VCaP (cell line): Measurements from ENCODE around the gene LGALSL.

Experiments used
- H3K27ac ChIP-seq: fragments of 450-650 bp; 2 replicates; pipeline ENCODE4 v1.5.1; 2017
- TF ChIP-seq, protein P1 (sequence below): fragments of 450-650 bp; conservative IDR thresholded peaks from 2 replicates; pipeline ENCODE4 v1.5.1; 2017; ENCODE audit warnings: mild to moderate bottlenecking, moderate library complexity

LGALSL gene

DNA sequence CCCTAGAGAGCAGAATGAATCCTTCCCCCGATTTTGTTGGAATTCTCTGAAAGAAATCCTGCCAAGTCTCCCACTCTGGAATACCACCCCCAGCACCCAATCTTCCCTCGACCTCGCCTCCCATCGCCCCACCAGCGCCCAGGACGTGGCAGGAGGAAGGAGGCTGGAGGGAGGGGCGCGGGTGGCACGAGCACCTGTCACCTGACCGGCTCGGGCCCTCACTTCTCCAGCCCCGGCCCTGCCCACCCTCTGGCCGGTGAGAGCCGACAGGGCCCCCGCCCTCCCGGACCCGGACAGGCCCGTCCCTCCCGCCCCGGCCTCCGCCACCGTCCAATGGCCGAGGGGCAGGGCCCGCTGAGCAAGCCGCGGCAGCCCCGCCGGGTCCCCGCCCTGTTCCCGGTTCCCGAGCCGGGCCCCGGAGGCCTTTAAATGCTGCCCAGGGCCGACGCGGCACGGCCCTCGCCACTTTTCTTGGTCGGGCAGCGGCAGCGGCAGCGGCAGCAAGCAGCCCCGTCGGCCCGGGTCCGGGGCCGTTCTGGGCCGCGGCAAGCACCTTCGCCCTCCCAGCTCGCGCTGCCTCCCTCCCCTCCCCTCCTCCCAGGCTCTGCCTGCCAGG, at the start of gene LGALSL:
TSS of gene LGALSL (plus strand) at position 393 of the 616 bp plus-strand sequence. CDS start 384 bp downstream, outside the sequence.
- peak within 1 kb of the TSS; percentile 96 for H3K27ac ChIP-seq

DNA sequence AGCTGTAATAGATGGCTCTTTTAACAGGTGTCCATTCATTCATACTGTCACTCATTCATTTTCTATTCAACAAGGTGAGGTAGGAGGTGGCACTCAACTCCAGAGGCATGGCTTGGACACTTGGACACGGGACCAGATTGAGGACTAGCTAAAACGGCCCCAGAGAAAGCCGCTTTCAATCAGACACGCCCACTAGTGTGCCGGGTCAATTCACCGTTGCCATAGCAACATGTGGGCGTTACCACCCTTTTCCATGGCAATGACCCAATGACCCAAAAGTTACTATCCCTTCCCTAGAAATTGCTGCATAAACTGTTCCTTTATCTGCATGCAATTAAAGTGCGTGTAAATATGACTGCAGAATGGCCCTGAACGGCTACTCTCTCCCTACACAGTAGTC, 49.2 kb upstream of the LGALSL start:
- peak overlapping the region; percentile 94 for H3K27ac ChIP-seq
- TF ChIP-seq, protein P1, sequence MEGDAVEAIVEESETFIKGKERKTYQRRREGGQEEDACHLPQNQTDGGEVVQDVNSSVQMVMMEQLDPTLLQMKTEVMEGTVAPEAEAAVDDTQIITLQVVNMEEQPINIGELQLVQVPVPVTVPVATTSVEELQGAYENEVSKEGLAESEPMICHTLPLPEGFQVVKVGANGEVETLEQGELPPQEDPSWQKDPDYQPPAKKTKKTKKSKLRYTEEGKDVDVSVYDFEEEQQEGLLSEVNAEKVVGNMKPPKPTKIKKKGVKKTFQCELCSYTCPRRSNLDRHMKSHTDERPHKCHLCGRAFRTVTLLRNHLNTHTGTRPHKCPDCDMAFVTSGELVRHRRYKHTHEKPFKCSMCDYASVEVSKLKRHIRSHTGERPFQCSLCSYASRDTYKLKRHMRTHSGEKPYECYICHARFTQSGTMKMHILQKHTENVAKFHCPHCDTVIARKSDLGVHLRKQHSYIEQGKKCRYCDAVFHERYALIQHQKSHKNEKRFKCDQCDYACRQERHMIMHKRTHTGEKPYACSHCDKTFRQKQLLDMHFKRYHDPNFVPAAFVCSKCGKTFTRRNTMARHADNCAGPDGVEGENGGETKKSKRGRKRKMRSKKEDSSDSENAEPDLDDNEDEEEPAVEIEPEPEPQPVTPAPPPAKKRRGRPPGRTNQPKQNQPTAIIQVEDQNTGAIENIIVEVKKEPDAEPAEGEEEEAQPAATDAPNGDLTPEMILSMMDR = no peak

More for the DNA sequence above, at the start of gene LGALSL:
- TF ChIP-seq, protein P1 = no peak

DNA sequence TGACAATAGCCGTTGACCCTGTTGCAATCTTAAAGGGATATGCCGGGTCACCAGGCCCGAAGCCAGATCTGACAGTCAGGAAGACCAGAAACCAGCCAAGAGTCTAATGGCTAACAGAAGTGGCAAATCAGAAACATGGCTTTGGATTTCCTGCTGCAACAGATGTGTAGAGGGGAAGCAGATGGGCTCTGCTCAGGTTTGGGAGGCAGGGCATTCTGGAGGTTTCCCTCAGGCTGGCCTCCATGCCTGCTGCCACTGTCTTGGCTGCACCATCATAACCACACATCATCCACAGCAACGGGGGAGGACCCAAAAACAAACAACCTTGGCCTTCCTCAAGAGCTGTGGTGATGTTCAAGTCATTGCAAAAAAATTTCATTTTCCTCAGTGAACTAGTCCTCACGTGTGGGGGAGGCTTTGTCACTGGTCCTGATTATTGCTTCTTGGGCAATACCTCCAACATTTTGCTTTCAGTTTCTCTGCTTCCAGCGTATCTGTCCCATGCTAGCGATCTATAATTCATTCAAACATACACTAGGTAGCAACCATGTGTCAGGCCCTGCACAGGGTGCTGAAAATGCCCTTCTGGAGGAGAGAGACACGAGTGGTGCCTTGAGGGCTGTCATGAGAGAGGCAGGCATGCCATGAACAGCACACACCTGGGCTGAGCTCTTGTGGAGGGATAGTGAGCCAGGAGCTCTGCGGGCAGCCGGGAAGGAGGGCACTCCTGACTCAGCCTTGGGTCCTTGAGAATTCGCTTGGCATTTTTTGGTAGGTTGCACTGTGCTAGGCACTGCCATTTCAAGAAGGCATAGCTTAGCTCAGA, 48.2 kb upstream of the LGALSL start:
- TF ChIP-seq, protein P1 = no peak
- H3K27ac ChIP-seq = peak overlapping the region; percentile 94

DNA sequence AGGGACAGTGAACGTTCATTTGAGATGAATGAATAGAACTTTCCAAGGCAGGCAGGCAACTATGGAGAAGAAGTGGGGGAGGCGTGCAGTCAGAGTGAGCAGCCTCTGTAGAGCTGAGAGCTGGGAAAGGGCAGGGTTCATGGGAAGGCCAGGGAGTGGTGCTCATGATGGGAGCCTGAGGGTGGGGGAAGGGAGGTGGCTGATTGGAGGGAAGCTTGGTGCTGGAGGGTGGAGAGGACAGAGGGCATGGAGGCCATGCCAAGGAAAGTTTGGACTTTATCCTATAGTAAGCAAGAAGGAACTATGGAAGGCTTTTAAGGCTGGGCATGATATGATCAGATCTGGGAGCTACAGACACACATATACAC, 47.6 kb upstream of the LGALSL start:
- TF ChIP-seq, protein P1 = no peak
- H3K27ac ChIP-seq = peak overlapping the region; percentile 94

DNA sequence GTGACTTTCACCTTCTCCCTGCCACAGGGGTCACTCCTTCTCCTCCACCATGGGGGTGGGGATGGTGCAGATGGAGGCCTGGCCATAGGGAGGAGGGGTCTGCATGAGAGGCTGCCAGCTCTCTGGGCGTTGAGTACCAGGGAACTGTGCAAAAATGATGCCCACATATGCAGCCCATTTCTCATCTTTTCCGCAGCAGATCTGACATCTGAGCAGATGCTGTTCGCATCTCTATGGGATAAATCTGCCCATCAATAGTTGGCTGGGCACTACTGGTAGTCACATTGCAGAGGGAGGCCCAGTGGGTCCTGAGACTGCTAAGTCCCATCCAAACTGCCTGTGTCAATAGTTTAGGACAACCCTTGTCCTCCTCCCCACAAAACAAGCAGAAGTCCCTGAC, 45.9 kb upstream of the LGALSL start:
- H3K27ac ChIP-seq = peak overlapping the region; percentile 94; the same call in 1 of the 2 replicates
- TF ChIP-seq, protein P1 = no peak

DNA sequence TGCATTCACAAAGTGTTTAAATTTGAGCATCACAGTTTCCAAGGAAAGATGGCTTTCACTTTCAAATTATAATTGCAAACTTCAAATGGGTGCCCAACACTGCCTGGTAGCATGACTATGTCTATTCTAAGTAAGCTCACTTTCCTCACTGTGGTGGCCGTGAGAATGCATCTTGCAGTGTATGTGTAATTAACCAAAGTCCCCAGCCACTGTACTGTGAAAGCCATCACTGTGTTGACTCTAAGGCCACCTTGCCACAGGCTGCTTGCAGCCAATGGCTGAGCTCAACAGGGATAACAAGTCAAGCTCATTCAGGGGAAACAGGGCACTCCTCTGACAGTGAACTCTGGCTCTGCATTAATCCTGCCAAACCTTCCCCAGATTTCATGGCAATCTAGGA, 43.3 kb upstream of the LGALSL start:
- TF ChIP-seq, protein P1 = no peak
- H3K27ac ChIP-seq = no peak overlapping the region

DNA sequence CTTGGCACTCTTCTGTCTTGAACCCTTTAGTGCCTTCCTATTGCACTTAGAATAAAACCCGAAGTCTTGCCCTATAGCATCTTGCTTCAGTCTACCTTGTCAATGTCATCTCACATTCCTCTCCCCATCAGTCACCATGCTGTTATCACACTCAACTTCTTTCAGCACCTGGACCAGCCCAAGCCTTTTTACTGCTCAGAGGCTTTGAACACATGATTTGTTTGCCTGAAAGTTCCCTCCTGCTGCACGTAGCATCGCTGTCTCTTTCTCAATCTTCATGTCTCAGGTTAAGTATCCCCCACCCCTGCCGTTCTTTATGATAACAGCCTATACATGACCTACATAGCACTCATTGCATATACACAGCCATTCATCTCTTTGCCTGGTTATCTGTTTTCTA, 41.3 kb upstream of the LGALSL start:
- H3K27ac ChIP-seq = no peak overlapping the region
- TF ChIP-seq, protein P1 = no peak
